Esophagus squamous epithelium (tissue), 5 donors: ENCODE measurements around the gene LECT2. TPM values are rescaled to one million over a fixed set of nuclear protein-coding genes. Genes with fewer than 3 reads are reported as not detected.

Experiments
- DNase-seq: peaks from one replicate; lab custom pipeline; 2025; lab: John Stamatoyannopoulos, UW
- H3K27ac ChIP-seq, 4 donors: fragments of 200-600 bp; sonication (generic); one replicate each; pipeline ENCODE4 v1.5.1; 2016 to 2019; ENCODE audit warnings: mild to moderate bottlenecking in 1 of 4
- H3K27me3 ChIP-seq, 4 donors: fragments of 200-600 bp; sonication (generic); 1 replicate in 3 of 4; 2 replicates in 1 of 4; pipeline versions ENCODE4 v1.5.1 to v1.6.0; 2017 to 2021; ENCODE audit warnings: antibody characterized with exemption in 1 of 4
- H3K36me3 ChIP-seq, 3 donors: fragments of 200-600 bp; sonication (generic); one replicate each; pipeline ENCODE4 v1.5.1; 2016 to 2019
- H3K4me1 ChIP-seq, 3 donors: fragments of 200-600 bp; sonication (generic); one replicate each; pipeline ENCODE4 v1.5.1; 2017 to 2019
- H3K4me3 ChIP-seq, 4 donors: fragments of 200-600 bp; sonication (generic); 1 replicate in 3 of 4; 2 replicates in 1 of 4; pipeline ENCODE4 v1.5.1; 2016 to 2019; ENCODE audit warnings: mild to moderate bottlenecking in 2 of 4, moderate library complexity in 1 of 4
- H3K9me3 ChIP-seq, 3 donors: fragments of 200-600 bp; sonication (generic); one replicate each; pipeline ENCODE4 v1.5.1; 2016 to 2019
- CTCF ChIP-seq, 6 experiments: fragments of 450-650 bp in 4 of 6; fragments of 200-600 bp in 2 of 6; sonication (generic) in 2 of 6; IDR thresholded peaks; one replicate each; pipeline ENCODE4 v1.5.1; 2016 to 2019; ENCODE audit warnings: antibody characterized with exemption in 6 of 6, mild to moderate bottlenecking in 4 of 6, moderate library complexity in 4 of 6
- POLR2A ChIP-seq, 4 donors: fragments of 450-650 bp; IDR thresholded peaks; one replicate each; pipeline ENCODE4 v1.6.1; 2017; ENCODE audit warnings: antibody characterized with exemption in 4 of 4, mild to moderate bottlenecking in 4 of 4, moderate library complexity in 3 of 4
- WGBS, 2 donors: methylation state at CpG; one replicate each; pipeline ENCODE4 v1.1.5; 2018; 5-methylcytosine and 5-hydroxymethylcytosine counted together
- intact Hi-C: fragments of 100-400 bp; cut with DNase I; formaldehyde crosslinking; loops from one replicate; pipeline ENCODE4 v1.15.0; 2022
- total RNA-seq, 4 donors: library from RNA; depleted of rRNA; stranded (reverse); fragments of >200 nt; gene quantifications; one replicate each; pipeline ENCODE4 v1.1.0, GENCODE V29; 2016
- donor health status: DM: yes; HTN: yes; CAD: no.

The LECT2 gene
- total RNA-seq, 4 donors from 2014 or later = not detected

GRCh38 chr5:135921388-135921787 lies 33.4 kb downstream of the LECT2 start:
- Histone ChIP-seq H3K4me3 (no peak overlapping the region), H3K9me3 (no peaks in the 10 kb centered on the region), H3K27ac (no peak overlapping the region), H3K27me3 (peaks cover 0 to 73% (median 0%) of the 10 kb centered on the region in 4 donors), H3K36me3 (no peaks in the 10 kb centered on the region), H3K4me1 (no peaks in the 10 kb centered on the region)
- WGBS, 2 donors = 25% methylated on average over 1 of the region's 1 CpG
- DNase-seq = no peak
- intact Hi-C loops = no loop called here
- TF ChIP-seq CTCF (IDR thresholded peaks at IDR 0.05) (no peak), POLR2A (IDR thresholded peaks at IDR 0.05) (no peak)

GRCh38 chr5:135920199-135920598 lies 34.6 kb downstream of the LECT2 start:
- Histone ChIP-seq H3K27me3 (peaks cover 0 to 72% (median 0%) of the 10 kb centered on the region in 4 donors), H3K4me3 (no peak overlapping the region), H3K4me1 (no peaks in the 10 kb centered on the region), H3K27ac (no peak overlapping the region), H3K9me3 (no peaks in the 10 kb centered on the region), H3K36me3 (no peaks in the 10 kb centered on the region)
- no peak for DNase-seq
- no peak for TF ChIP-seq POLR2A (IDR thresholded peaks at IDR 0.05)
- TF ChIP-seq CTCF (IDR thresholded peaks at IDR 0.05) = no peak
- 66 to 67% methylated on average over 3 of the region's 3 CpGs for WGBS, 2 donors
- intact Hi-C loops = no loop called here

GRCh38 chr5:135916638-135917263 lies 38.0 kb downstream of the LECT2 start:
- Histone ChIP-seq H3K4me3 (no peak overlapping the region), H3K36me3 (no peaks in the 10 kb centered on the region), H3K27me3 (peaks cover 0 to 72% (median 0%) of the 10 kb centered on the region in 4 donors), H3K27ac (no peak overlapping the region), H3K9me3 (no peaks in the 10 kb centered on the region), H3K4me1 (no peaks in the 10 kb centered on the region)
- intact Hi-C loops = no loop called here
- TF ChIP-seq CTCF (IDR thresholded peaks at IDR 0.05) = no peak
- 69 to 70% methylated on average over 8 of the region's 8 CpGs for WGBS, 2 donors
- no peak for DNase-seq

GRCh38 chr5:135915466-135916001 lies 39.2 kb downstream of the LECT2 start:
- no peaks in the 10 kb centered on the region for H3K36me3 ChIP-seq
- DNase-seq = no peak
- intact Hi-C loops = no loop called here
- TF ChIP-seq CTCF (IDR thresholded peaks at IDR 0.05) (no peak), POLR2A (IDR thresholded peaks at IDR 0.05) (no peak)
- H3K27ac ChIP-seq = no peak overlapping the region
- 77% methylated on average over 5 of the region's 5 CpGs for WGBS, 2 donors
- no peak overlapping the region for H3K4me3 ChIP-seq
- H3K9me3 ChIP-seq = no peaks in the 10 kb centered on the region
- peaks cover 0 to 84% (median 0%) of the 10 kb centered on the region in 4 donors for H3K27me3 ChIP-seq
- H3K4me1 ChIP-seq = no peaks in the 10 kb centered on the region

GRCh38 chr5:135913713-135914626 lies 40.8 kb downstream of the LECT2 start:
- 42 to 45% methylated on average over 4 of the region's 4 CpGs for whole genome bisulfite sequencing, 2 donors
- H3K27ac ChIP-seq = no peak overlapping the region
- peaks cover 0 to 92% (median 0%) of the 10 kb centered on the region in 4 donors for H3K27me3 ChIP-seq
- intact Hi-C loops = no loop called here
- no peaks in the 10 kb centered on the region for H3K4me1 ChIP-seq
- TF ChIP-seq POLR2A (IDR thresholded peaks at IDR 0.05) (no peak), CTCF (IDR thresholded peaks at IDR 0.05) (no peak)
- no peaks in the 10 kb centered on the region for H3K36me3 ChIP-seq
- no peak for DNase-seq
- no peak overlapping the region for H3K4me3 ChIP-seq
- no peaks in the 10 kb centered on the region for H3K9me3 ChIP-seq
